ENCODE results near the gene INPP5A. TPM values are rescaled to one million over a fixed set of nuclear protein-coding genes. Genes with fewer than 3 reads are reported as not detected.

INPP5A gene
- total and polyA plus RNA-seq, 4 donors = 37.7 to 112 (median 54.9) TPM

- Histone ChIP-seq H3K27ac (ENCODE audit: low read depth in 1 of 2, low read length in 2 of 2) (peak overlapping the region; percentile 80 to 85), H3K9me3 (ENCODE audit: control insufficient read depth, low read length) (no peaks in the 10 kb centered on the region), H3K4me3 (ENCODE audit: low read length in 2 of 2) (no peak overlapping the region), H3K27me3 (ENCODE audit: control insufficient read depth in 1 of 2, insufficient read depth in 2 of 2, low read length in 1 of 2) (no peaks in the 10 kb centered on the region), H3K4me1 (ENCODE audit: control insufficient read depth in 1 of 2, insufficient read depth in 2 of 2, low read length in 2 of 2) (peaks cover 0 to 3% of the 10 kb centered on the region in 2 donors), H3K36me3 (ENCODE audit: control insufficient read depth in 1 of 2, insufficient read depth in 2 of 2, low read length in 1 of 2) (no peaks in the 10 kb centered on the region)
- WGBS, 2 donors = 8% methylated on average over 17 of the region's 17 CpGs
- peak; percentile 16 for ATAC-seq (ENCODE audit: low FRiP score)
- intact Hi-C loops (cut with DNase I) = no loop called here
- DNase-seq = peak; percentile 71 to 82
Observed at GRCh38 chr10:132520177-132520811, 17.3 kb upstream of the INPP5A start.

- intact Hi-C loops (cut with DNase I) = no loop called here
- no peak overlapping the region for H3K4me3 ChIP-seq (ENCODE audit: low read length in 2 of 2)
- peaks cover 0 to 3% of the 10 kb centered on the region in 2 donors for H3K4me1 ChIP-seq (ENCODE audit: control insufficient read depth in 1 of 2, insufficient read depth in 2 of 2, low read length in 2 of 2)
- no peaks in the 10 kb centered on the region for H3K9me3 ChIP-seq (ENCODE audit: control insufficient read depth, low read length)
- H3K27me3 ChIP-seq (ENCODE audit: control insufficient read depth in 1 of 2, insufficient read depth in 2 of 2, low read length in 1 of 2) = no peaks in the 10 kb centered on the region
- DNase-seq = peak; percentile 35 to 73
- H3K27ac ChIP-seq (ENCODE audit: low read depth in 1 of 2, low read length in 2 of 2) = peak overlapping the region in 1 of 2 donors; percentile 17
- 77 to 79% methylated on average over 14 of the region's 14 CpGs for WGBS, 2 donors
- ATAC-seq (ENCODE audit: low FRiP score) = no peak
- H3K36me3 ChIP-seq (ENCODE audit: control insufficient read depth in 1 of 2, insufficient read depth in 2 of 2, low read length in 1 of 2) = no peaks in the 10 kb centered on the region
Observed at GRCh38 chr10:132521041-132521465, 16.5 kb upstream of the INPP5A start.

- Histone ChIP-seq H3K4me1 (ENCODE audit: control insufficient read depth in 1 of 2, insufficient read depth in 2 of 2, low read length in 2 of 2) (peaks cover 0 to 3% of the 10 kb centered on the region in 2 donors), H3K36me3 (ENCODE audit: control insufficient read depth in 1 of 2, insufficient read depth in 2 of 2, low read length in 1 of 2) (no peaks in the 10 kb centered on the region), H3K27me3 (ENCODE audit: control insufficient read depth in 1 of 2, insufficient read depth in 2 of 2, low read length in 1 of 2) (no peaks in the 10 kb centered on the region), H3K4me3 (ENCODE audit: low read length in 2 of 2) (no peak overlapping the region), H3K9me3 (ENCODE audit: control insufficient read depth, low read length) (no peaks in the 10 kb centered on the region), H3K27ac (ENCODE audit: low read depth in 1 of 2, low read length in 2 of 2) (no peak overlapping the region)
- intact Hi-C loops (cut with DNase I) = no loop called here
- WGBS, 2 donors = 96 to 98% methylated on average over 19 of the region's 19 CpGs
- ATAC-seq (ENCODE audit: low FRiP score) (no peak), DNase-seq (peak; percentile 38 to 70)
Observed at GRCh38 chr10:132521466-132522102, 16.0 kb upstream of the INPP5A start.

- H3K4me1 ChIP-seq (ENCODE audit: control insufficient read depth in 1 of 2, insufficient read depth in 2 of 2, low read length in 2 of 2) = peaks cover 0 to 3% of the 10 kb centered on the region in 2 donors
- WGBS, 2 donors = 89 to 91% methylated on average over 14 of the region's 14 CpGs
Observed at GRCh38 chr10:132522521-132523411, 14.8 kb upstream of the INPP5A start.

GRCh38 chr10:132523561-132524442 is 13.8 kb upstream of the INPP5A start:
- DNase-seq = peak; percentile 38 to 72
- Histone ChIP-seq H3K4me1 (ENCODE audit: control insufficient read depth in 1 of 2, insufficient read depth in 2 of 2, low read length in 2 of 2) (peaks cover 0 to 3% of the 10 kb centered on the region in 2 donors), H3K4me3 (ENCODE audit: low read length in 2 of 2) (no peak overlapping the region), H3K27me3 (ENCODE audit: control insufficient read depth in 1 of 2, insufficient read depth in 2 of 2, low read length in 1 of 2) (no peaks in the 10 kb centered on the region), H3K36me3 (ENCODE audit: control insufficient read depth in 1 of 2, insufficient read depth in 2 of 2, low read length in 1 of 2) (no peaks in the 10 kb centered on the region), H3K9me3 (ENCODE audit: control insufficient read depth, low read length) (no peaks in the 10 kb centered on the region), H3K27ac (ENCODE audit: low read depth in 1 of 2, low read length in 2 of 2) (no peak overlapping the region)
- no peak for ATAC-seq (ENCODE audit: low FRiP score)
- WGBS, 2 donors = 94 to 95% methylated on average over 15 of the region's 15 CpGs
- intact Hi-C loops (cut with DNase I) = no loop called here

More at GRCh38 chr10:132522521-132523411, 14.8 kb upstream of the INPP5A start:
- intact Hi-C loops (cut with DNase I) = no loop called here
- DNase-seq = peak; percentile 42 to 72
- Histone ChIP-seq H3K27ac (ENCODE audit: low read depth in 1 of 2, low read length in 2 of 2) (no peak overlapping the region), H3K36me3 (ENCODE audit: control insufficient read depth in 1 of 2, insufficient read depth in 2 of 2, low read length in 1 of 2) (no peaks in the 10 kb centered on the region), H3K9me3 (ENCODE audit: control insufficient read depth, low read length) (no peaks in the 10 kb centered on the region), H3K27me3 (ENCODE audit: control insufficient read depth in 1 of 2, insufficient read depth in 2 of 2, low read length in 1 of 2) (no peaks in the 10 kb centered on the region), H3K4me3 (ENCODE audit: low read length in 2 of 2) (no peak overlapping the region)
- ATAC-seq (ENCODE audit: low FRiP score) = no peak

GRCh38 chr10:132524443-132525285 is 12.9 kb upstream of the INPP5A start:
- 86 to 87% methylated on average over 23 of the region's 23 CpGs for WGBS, 2 donors
- Histone ChIP-seq H3K27me3 (ENCODE audit: control insufficient read depth in 1 of 2, insufficient read depth in 2 of 2, low read length in 1 of 2) (no peaks in the 10 kb centered on the region), H3K9me3 (ENCODE audit: control insufficient read depth, low read length) (no peaks in the 10 kb centered on the region), H3K4me3 (ENCODE audit: low read length in 2 of 2) (no peak overlapping the region), H3K27ac (ENCODE audit: low read depth in 1 of 2, low read length in 2 of 2) (no peak overlapping the region), H3K4me1 (ENCODE audit: control insufficient read depth in 1 of 2, insufficient read depth in 2 of 2, low read length in 2 of 2) (peaks cover 0 to 3% of the 10 kb centered on the region in 2 donors), H3K36me3 (ENCODE audit: control insufficient read depth in 1 of 2, insufficient read depth in 2 of 2, low read length in 1 of 2) (no peaks in the 10 kb centered on the region)
- DNase-seq (peak; percentile 32 to 37), ATAC-seq (ENCODE audit: low FRiP score) (no peak)
- intact Hi-C loops (cut with DNase I) = no loop called here

- no peak overlapping the region for H3K27ac ChIP-seq (ENCODE audit: low read depth in 1 of 2, low read length in 2 of 2)
- peak; percentile 27 to 52 for DNase-seq
- no peak overlapping the region for H3K4me3 ChIP-seq (ENCODE audit: low read length in 2 of 2)
- H3K27me3 ChIP-seq (ENCODE audit: control insufficient read depth in 1 of 2, insufficient read depth in 2 of 2, low read length in 1 of 2) = no peaks in the 10 kb centered on the region
- 60 to 67% methylated on average over 16 of the region's 16 CpGs for WGBS, 2 donors
- H3K9me3 ChIP-seq (ENCODE audit: control insufficient read depth, low read length) = no peaks in the 10 kb centered on the region
- intact Hi-C loops (cut with DNase I) = no loop called here
- ATAC-seq (ENCODE audit: low FRiP score) = no peak
- H3K36me3 ChIP-seq (ENCODE audit: control insufficient read depth in 1 of 2, insufficient read depth in 2 of 2, low read length in 1 of 2) = no peaks in the 10 kb centered on the region
- H3K4me1 ChIP-seq (ENCODE audit: control insufficient read depth in 1 of 2, insufficient read depth in 2 of 2, low read length in 2 of 2) = no peaks in the 10 kb centered on the region
Observed at GRCh38 chr10:132526676-132527075, 10.9 kb upstream of the INPP5A start.

Data from aorta (tissue), 5 donors.